Sigmoid colon (tissue), 7 donors: ENCODE results near the gene TNFRSF17. TPM values are rescaled to one million over a fixed set of nuclear protein-coding genes. Genes with fewer than 3 reads are reported as not detected.
"Not testable (repeated sequence)": the region's sequence is repeated elsewhere in the genome, so short reads cannot be mapped to it uniquely, and the experiment has no call there.

Experiments
- DNase-seq: peaks from one replicate; pipeline ENCODE4 v3.0.0-alpha.2; 2019
- H3K27ac ChIP-seq, 4 donors: fragments of 200-600 bp; sonication (generic); one replicate each; pipeline ENCODE4 v1.5.1; 2016 to 2019; ENCODE audit warnings: mild to moderate bottlenecking in 1 of 4
- H3K27me3 ChIP-seq, 3 donors: fragments of 200-600 bp; sonication (generic); one replicate each; pipeline ENCODE4 v1.5.1; 2019; ENCODE audit warnings: mild to moderate bottlenecking in 1 of 3
- H3K36me3 ChIP-seq, 4 donors: fragments of 200-600 bp; sonication (generic); one replicate each; pipeline ENCODE4 v1.5.1; 2016 to 2019
- H3K4me1 ChIP-seq, 4 donors: fragments of 200-600 bp; sonication (generic); one replicate each; pipeline ENCODE4 v1.5.1; 2017 to 2019
- H3K4me3 ChIP-seq, 4 donors: fragments of 200-600 bp; sonication (generic); one replicate each; pipeline ENCODE4 v1.5.1; 2017 to 2019; ENCODE audit warnings: mild to moderate bottlenecking in 2 of 4, moderate library complexity in 1 of 4
- H3K9me3 ChIP-seq, 4 donors: fragments of 200-600 bp in 3 of 4; sonication (generic) in 3 of 4; one replicate each; pipeline versions ENCODE4 v1.5.1 to v1.6.1; 2013 to 2019
- EP300 ChIP-seq, 4 donors: sonication (generic); formaldehyde crosslinking; IDR thresholded peaks; one replicate each; pipeline ENCODE4 v1.6.1; 2017; ENCODE audit warnings: antibody characterized with exemption in 4 of 4
- POLR2A ChIP-seq, 2 donors: fragments of 450-650 bp; IDR thresholded peaks; one replicate each; pipeline ENCODE4 v1.6.1; 2016; ENCODE audit warnings: antibody characterized with exemption in 2 of 2, mild to moderate bottlenecking in 2 of 2, moderate library complexity in 2 of 2
- POLR2AphosphoS5 ChIP-seq, 4 donors: sonication (generic); formaldehyde crosslinking; IDR thresholded peaks; one replicate each; pipeline ENCODE4 v1.6.1; 2017; ENCODE audit warnings: antibody characterized with exemption in 4 of 4
- WGBS, 2 donors: extraction: QIAGEN DNeasy Blood & Tissue Kit; methylation state at CpG; one replicate each; pipeline ENCODE4 v1.1.7; 2013; 5-methylcytosine and 5-hydroxymethylcytosine counted together
- intact Hi-C: fragments of 100-400 bp; cut with DNase I; formaldehyde crosslinking; loops from one replicate; pipeline ENCODE4 v1.15.1; 2023
- polyA plus RNA-seq, 3 donors: library from polyadenylated mRNA; stranded (reverse); fragments of 200-250 nt; gene quantifications; one replicate each; pipeline ENCODE4 v1.2.3, GENCODE V29; 2013
- total RNA-seq, 4 donors: library from RNA; depleted of rRNA; stranded (reverse); fragments of >200 nt; gene quantifications; one replicate each; pipeline ENCODE4 v1.1.0, GENCODE V29; 2016
- TF ChIP-seq, protein P1 (sequence below), 4 experiments: fragments of 450-650 bp in 3 of 4; fragments of 200-600 bp in 1 of 4; IDR thresholded peaks; one replicate each; pipeline ENCODE4 v1.5.1; 2016 to 2019; ENCODE audit warnings: antibody characterized with exemption in 4 of 4, mild to moderate bottlenecking in 3 of 4, moderate library complexity in 2 of 4
- donor health status: healthy with polysubstance abuse.
- donor health status: Bipolar disorder and iron deficiency.
- donor health status: healthy.

The TNFRSF17 gene
- total and polyA plus RNA-seq, 7 donors: 1.8 to 3.8 (median 1.8) TPM; not detected in 4

DNA sequence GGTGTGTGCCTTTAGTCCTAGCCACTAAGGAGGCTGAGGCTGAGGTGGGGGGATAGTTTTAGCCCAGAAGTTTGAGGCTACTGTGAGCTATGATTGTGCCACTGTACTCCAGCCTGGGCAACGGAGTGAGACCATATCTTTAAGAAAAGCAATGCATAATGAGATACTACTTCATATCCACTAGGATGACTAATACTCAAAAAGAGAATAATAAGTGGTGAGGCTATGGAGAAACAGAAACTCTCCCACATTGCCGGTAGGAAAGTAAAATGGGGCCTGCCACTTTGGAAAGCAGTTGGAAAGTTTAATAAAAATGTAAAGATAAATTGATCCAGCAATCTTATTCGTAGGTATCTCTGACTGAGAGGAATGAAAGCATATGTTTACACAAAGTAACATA lies 18.6 kb upstream of the TNFRSF17 start:
- no peaks in the 10 kb centered on the region for H3K27me3 ChIP-seq
- no peak for DNase-seq
- intact Hi-C loops: no loop called here
- 60 to 81% methylated on average over 3 of the region's 3 CpGs for WGBS, 2 donors
- H3K36me3 ChIP-seq: no peaks in the 10 kb centered on the region
- H3K4me3 ChIP-seq: no peak overlapping the region
- no peaks in the 10 kb centered on the region for H3K4me1 ChIP-seq
- H3K9me3 ChIP-seq: no peaks in the 10 kb centered on the region
- no peak overlapping the region for H3K27ac ChIP-seq
- no peak for TF ChIP-seq EP300 (IDR thresholded peaks at IDR 0.05)
- TF ChIP-seq, protein P1, sequence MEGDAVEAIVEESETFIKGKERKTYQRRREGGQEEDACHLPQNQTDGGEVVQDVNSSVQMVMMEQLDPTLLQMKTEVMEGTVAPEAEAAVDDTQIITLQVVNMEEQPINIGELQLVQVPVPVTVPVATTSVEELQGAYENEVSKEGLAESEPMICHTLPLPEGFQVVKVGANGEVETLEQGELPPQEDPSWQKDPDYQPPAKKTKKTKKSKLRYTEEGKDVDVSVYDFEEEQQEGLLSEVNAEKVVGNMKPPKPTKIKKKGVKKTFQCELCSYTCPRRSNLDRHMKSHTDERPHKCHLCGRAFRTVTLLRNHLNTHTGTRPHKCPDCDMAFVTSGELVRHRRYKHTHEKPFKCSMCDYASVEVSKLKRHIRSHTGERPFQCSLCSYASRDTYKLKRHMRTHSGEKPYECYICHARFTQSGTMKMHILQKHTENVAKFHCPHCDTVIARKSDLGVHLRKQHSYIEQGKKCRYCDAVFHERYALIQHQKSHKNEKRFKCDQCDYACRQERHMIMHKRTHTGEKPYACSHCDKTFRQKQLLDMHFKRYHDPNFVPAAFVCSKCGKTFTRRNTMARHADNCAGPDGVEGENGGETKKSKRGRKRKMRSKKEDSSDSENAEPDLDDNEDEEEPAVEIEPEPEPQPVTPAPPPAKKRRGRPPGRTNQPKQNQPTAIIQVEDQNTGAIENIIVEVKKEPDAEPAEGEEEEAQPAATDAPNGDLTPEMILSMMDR (IDR thresholded peaks at IDR 0.05): no peak
- no peak for TF ChIP-seq POLR2AphosphoS5 (IDR thresholded peaks at IDR 0.05)
- TF ChIP-seq POLR2A (IDR thresholded peaks at IDR 0.05): no peak

DNA sequence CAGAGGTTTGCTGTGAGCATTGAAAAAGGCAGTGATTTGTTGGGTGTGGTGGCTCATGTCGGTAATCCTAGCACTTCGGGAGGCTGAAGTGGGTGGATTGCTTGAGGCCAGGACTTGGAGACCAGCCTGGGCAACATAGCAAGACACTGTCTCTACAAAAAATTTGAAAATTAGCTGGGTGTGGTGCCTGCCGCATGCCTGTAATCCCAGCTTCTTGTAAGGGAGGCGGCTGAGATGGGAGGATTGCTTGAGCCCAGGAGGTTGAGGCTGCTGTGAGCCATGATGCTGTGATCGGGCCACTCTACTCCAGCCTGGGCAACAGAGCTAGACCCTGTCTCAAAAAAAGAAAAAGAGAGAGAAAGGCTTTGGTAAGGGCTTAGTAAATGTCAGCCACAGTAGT lies 16.2 kb upstream of the TNFRSF17 start:
- H3K4me1 ChIP-seq: no peaks in the 10 kb centered on the region
- no peak for TF ChIP-seq POLR2AphosphoS5 (IDR thresholded peaks at IDR 0.05)
- no peak for TF ChIP-seq POLR2A (IDR thresholded peaks at IDR 0.05)
- TF ChIP-seq, protein P1 (IDR thresholded peaks at IDR 0.05): no peak
- TF ChIP-seq EP300 (IDR thresholded peaks at IDR 0.05): no peak
- no peaks in the 10 kb centered on the region for H3K9me3 ChIP-seq
- WGBS, 2 donors: 78 to 94% methylated on average over 5 of the region's 5 CpGs
- DNase-seq: no peak
- intact Hi-C loops: no loop called here
- no peak overlapping the region for H3K27ac ChIP-seq
- H3K27me3 ChIP-seq: no peaks in the 10 kb centered on the region
- H3K4me3 ChIP-seq: no peak overlapping the region
- H3K36me3 ChIP-seq: no peaks in the 10 kb centered on the region

DNA sequence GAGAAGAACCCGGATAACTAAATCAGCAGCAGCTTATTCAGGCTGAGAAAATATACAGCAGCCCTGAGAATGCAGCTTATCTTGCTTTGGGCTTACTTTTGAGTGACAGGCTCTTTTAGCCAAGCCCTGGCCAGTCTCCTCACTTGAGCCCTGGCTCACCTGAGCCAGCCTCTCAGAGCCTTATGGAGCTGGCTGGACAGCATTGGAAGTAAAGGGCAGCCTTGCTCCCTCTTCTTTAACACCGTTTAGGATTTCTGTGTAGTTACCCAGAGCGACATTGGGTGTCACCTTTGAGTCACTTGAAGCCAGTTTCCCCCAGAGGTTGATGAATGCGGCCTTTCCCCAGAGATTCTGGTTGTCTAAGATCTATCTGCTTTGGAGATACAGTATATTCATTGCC lies 15.5 kb upstream of the TNFRSF17 start:
- Histone ChIP-seq H3K27me3 (no peaks in the 10 kb centered on the region), H3K4me3 (no peak overlapping the region), H3K9me3 (no peaks in the 10 kb centered on the region), H3K4me1 (no peaks in the 10 kb centered on the region), H3K36me3 (no peaks in the 10 kb centered on the region), H3K27ac (no peak overlapping the region)
- intact Hi-C loops: no loop called here
- TF ChIP-seq POLR2A (IDR thresholded peaks at IDR 0.05) (no peak), EP300 (IDR thresholded peaks at IDR 0.05) (no peak), POLR2AphosphoS5 (IDR thresholded peaks at IDR 0.05) (no peak)
- TF ChIP-seq, protein P1 (IDR thresholded peaks at IDR 0.05): no peak
- WGBS, 2 donors: 22 to 25% methylated on average over 4 of the region's 4 CpGs
- DNase-seq: no peak

DNA sequence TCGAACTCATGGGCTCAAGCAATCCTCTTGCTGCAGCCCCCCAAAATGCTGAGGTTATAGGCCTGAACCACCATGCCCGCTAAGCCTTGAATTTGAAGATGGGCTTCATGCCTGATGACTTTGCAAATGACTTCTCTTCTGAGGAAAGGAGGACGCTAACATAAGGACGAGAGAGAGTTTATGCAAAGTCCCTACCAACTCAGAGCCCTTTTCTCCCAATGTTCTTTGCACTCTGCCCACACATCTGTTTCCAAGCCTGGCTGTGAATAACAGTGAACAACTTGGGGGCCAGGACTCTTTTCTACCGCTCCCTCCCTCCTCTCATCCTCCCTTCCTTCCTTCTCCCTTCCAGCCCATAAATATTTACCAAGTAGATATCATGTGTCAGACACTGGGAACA lies 14.6 kb upstream of the TNFRSF17 start:
- no peaks in the 10 kb centered on the region for H3K9me3 ChIP-seq
- H3K4me1 ChIP-seq: no peaks in the 10 kb centered on the region
- no peak for TF ChIP-seq POLR2A (IDR thresholded peaks at IDR 0.05)
- no peak for TF ChIP-seq POLR2AphosphoS5 (IDR thresholded peaks at IDR 0.05)
- TF ChIP-seq EP300 (IDR thresholded peaks at IDR 0.05): no peak
- TF ChIP-seq, protein P1 (IDR thresholded peaks at IDR 0.05): no peak
- no peak for DNase-seq
- no peak overlapping the region for H3K4me3 ChIP-seq
- 77 to 88% methylated on average over 5 of the region's 5 CpGs for WGBS, 2 donors
- intact Hi-C loops: no loop called here
- no peak overlapping the region for H3K27ac ChIP-seq
- H3K36me3 ChIP-seq: no peaks in the 10 kb centered on the region
- H3K27me3 ChIP-seq: no peaks in the 10 kb centered on the region

DNA sequence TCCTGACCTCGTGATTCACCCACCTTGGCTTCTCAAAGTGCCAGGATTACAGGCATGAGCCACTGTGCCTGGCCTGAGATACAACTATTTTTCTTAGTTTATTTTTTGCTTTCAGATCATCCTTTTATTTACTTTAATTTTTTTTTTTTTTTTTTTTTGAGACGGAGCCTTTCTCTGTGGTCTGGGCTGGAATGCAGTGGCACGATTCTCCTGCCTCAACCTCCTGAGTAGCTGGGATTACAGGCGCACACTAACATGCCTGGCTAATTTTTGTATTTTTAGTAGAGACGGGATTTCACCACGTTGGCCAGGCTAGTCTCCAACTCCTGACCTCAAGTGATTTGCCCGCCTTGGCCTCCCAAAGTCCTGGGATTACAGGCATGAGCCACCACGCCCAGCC lies 11.4 kb upstream of the TNFRSF17 start:
- H3K4me1 ChIP-seq, H3K4me3 ChIP-seq, H3K36me3 ChIP-seq, H3K27ac ChIP-seq, H3K27me3 ChIP-seq, H3K9me3 ChIP-seq, intact Hi-C loops: not testable (repeated sequence)
- DNase-seq: peak; percentile 8
- 82 to 89% methylated on average over 8 of the region's 8 CpGs for WGBS, 2 donors
